SK-N-SH (cell line): ENCODE data around the gene SSX2IP. TPM values are rescaled to one million over a fixed set of nuclear protein-coding genes. Genes with fewer than 3 reads are reported as not detected.

Source experiments
- CTCF ChIA-PET: fragments of 300-600, 350-600 bp; formaldehyde crosslinking; extraction: SDS; loops from one replicate; lab custom pipeline; 2021; lab: Yijun Ruan, JAX
- POLR2A ChIA-PET: fragments of 350-600 bp; sonication (Branson Sonifier 250); formaldehyde crosslinking; extraction: SDS; loops from one replicate; lab custom pipeline; 2020; ENCODE audit warnings: antibody characterized with exemption, inconsistent platforms; lab: Yijun Ruan, JAX
- DNase-seq: peaks from one replicate; pipeline ENCODE4 v3.0.0; 2012
- H2AFZ ChIP-seq: fragments of 200-600 bp; sonication (generic); 2 replicates; pipeline ENCODE4 v1.8.1; 2016; ENCODE audit warnings: antibody characterized with exemption, mild to moderate bottlenecking, low read depth
- H3F3A ChIP-seq: fragments of 200-600 bp; sonication (generic); replicated peaks from 2 replicates; pipeline ENCODE3; 2016; ENCODE audit warnings: antibody characterized with exemption, mild to moderate bottlenecking; ENCODE audit not compliant: insufficient read depth
- H3K27ac ChIP-seq, 2 experiments: fragments of 200-500 bp in 1 of 2; fragments of 200-600 bp in 1 of 2; sonication (Bioruptor generic) in 1 of 2; sonication (generic), shearing (Covaris generic) in 1 of 2; 2 replicates each; pipeline versions ENCODE4 v1.5.1 to v1.6.1; 2014 to 2016; ENCODE audit warnings: low read depth in 2 of 2, inconsistent platforms in 1 of 2, low read length in 1 of 2, mild to moderate bottlenecking in 1 of 2, mixed read lengths in 1 of 2
- H3K27me3 ChIP-seq: fragments of 200-600 bp; sonication (generic), shearing (Covaris generic); 2 replicates; pipeline ENCODE4 v1.6.1; 2016; ENCODE audit warnings: mixed run types; ENCODE audit not compliant: insufficient read depth
- H3K36me3 ChIP-seq, 2 experiments: fragments of 200-500 bp in 1 of 2; fragments of 200-600 bp in 1 of 2; sonication (Bioruptor generic) in 1 of 2; sonication (generic) in 1 of 2; replicated peaks in 1 of 2; 2 replicates each; pipeline versions ENCODE3 to v1.5.1; 2014 to 2016; ENCODE audit warnings: low read length in 1 of 2, mild to moderate bottlenecking in 1 of 2; ENCODE audit not compliant: insufficient read depth in 2 of 2, control insufficient read depth in 1 of 2
- H3K4me1 ChIP-seq, 2 experiments: fragments of 200-500 bp in 1 of 2; fragments of 200-600 bp in 1 of 2; sonication (Bioruptor generic) in 1 of 2; sonication (generic), shearing (Covaris generic) in 1 of 2; 2 replicates each; pipeline versions ENCODE4 v1.5.1 to v1.6.1; 2014 to 2016; ENCODE audit warnings: low read depth in 1 of 2, low read length in 1 of 2, mixed run types in 1 of 2; ENCODE audit not compliant: insufficient read depth in 2 of 2, control insufficient read depth in 1 of 2
- H3K4me2 ChIP-seq: fragments of 200-600 bp; sonication (generic), shearing (Covaris generic); 2 replicates; pipeline ENCODE4 v1.6.1; 2017; ENCODE audit warnings: mixed run types
- H3K4me3 ChIP-seq, 2 experiments: fragments of 200-500 bp in 1 of 2; fragments of 200-600 bp in 1 of 2; sonication (Bioruptor generic) in 1 of 2; sonication (generic), shearing (Covaris generic) in 1 of 2; 2 replicates each; pipeline versions ENCODE4 v1.5.1 to v1.8.1; 2014 to 2016; ENCODE audit warnings: low read depth in 2 of 2, inconsistent platforms in 1 of 2, low read length in 1 of 2, mild to moderate bottlenecking in 1 of 2, mixed read lengths in 1 of 2, moderate library complexity in 1 of 2
- H3K79me2 ChIP-seq: fragments of 200-600 bp; sonication (generic); 2 replicates; pipeline ENCODE4 v1.8.1; 2017; ENCODE audit warnings: mild to moderate bottlenecking; ENCODE audit not compliant: insufficient read depth
- H3K9ac ChIP-seq: fragments of 200-600 bp; sonication (generic); 2 replicates; pipeline ENCODE4 v1.6.1; 2017; ENCODE audit warnings: mixed run types
- H3K9me2 ChIP-seq: fragments of 200-600 bp; sonication (generic); 2 replicates; pipeline ENCODE4 v1.6.1; 2017; ENCODE audit warnings: mixed run types
- H3K9me3 ChIP-seq: fragments of 200-600 bp; sonication (generic); 2 replicates; pipeline ENCODE4 v1.6.1; 2017; ENCODE audit warnings: mixed run types, mild to moderate bottlenecking, moderate library complexity
- H4K20me1 ChIP-seq: fragments of 200-600 bp; sonication (generic); 2 replicates; pipeline ENCODE4 v1.6.1; 2017; ENCODE audit warnings: mild to moderate bottlenecking, mixed run types; ENCODE audit not compliant: insufficient read depth
- EZH2phosphoT487 ChIP-seq: fragments of 200-600 bp; sonication (generic); IDR thresholded peaks from 2 replicates; pipeline ENCODE4 v1.6.1; 2017; ENCODE audit warnings: low read depth, mixed run types, mild to moderate bottlenecking, antibody characterized with exemption, moderate library complexity, borderline replicate concordance
- GATA2 ChIP-seq: sonication (generic); formaldehyde crosslinking; IDR thresholded peaks from 2 replicates; pipeline ENCODE4 v1.5.0; 2020; ENCODE audit warnings: mild to moderate bottlenecking, missing genetic modification reagents
- IRF3 ChIP-seq: fragments of 150-350 bp; IDR thresholded peaks from 2 replicates; pipeline ENCODE4 v1.6.1; 2016; ENCODE audit warnings: mild to moderate bottlenecking, low read depth, low read length
- MAX ChIP-seq: IDR thresholded peaks from 2 replicates; pipeline ENCODE4 v1.4.0; 2012; ENCODE audit warnings: low read depth
- NRF1 ChIP-seq: IDR thresholded peaks from 2 replicates; pipeline ENCODE4 v1.6.1; 2012; ENCODE audit warnings: low read depth, mild to moderate bottlenecking, low read length
- PBX3 ChIP-seq: IDR thresholded peaks from 2 replicates; pipeline ENCODE4; 2012
- RAD21 ChIP-seq: IDR thresholded peaks from 2 replicates; pipeline ENCODE4 v1.6.1; 2012; ENCODE audit warnings: mild to moderate bottlenecking, low read length
- REST ChIP-seq: IDR thresholded peaks from 2 replicates; pipeline ENCODE4 v1.6.1; 2012; ENCODE audit warnings: mild to moderate bottlenecking, low read depth, low read length, moderate library complexity
- RFX5 ChIP-seq: IDR thresholded peaks from 2 replicates; pipeline ENCODE4 v1.6.1; 2012; ENCODE audit warnings: mild to moderate bottlenecking, improper control_type of control experiment, low read length
- TAF1 ChIP-seq: IDR thresholded peaks from 2 replicates; pipeline ENCODE4 v1.6.1; 2012; ENCODE audit warnings: low read depth, mild to moderate bottlenecking, low read length, moderate library complexity, borderline replicate concordance
- USF1 ChIP-seq: IDR thresholded peaks from 2 replicates; pipeline ENCODE4 v1.4.0; 2012; ENCODE audit warnings: low read depth, borderline replicate concordance
- WGBS: methylation state at CpG from one replicate; pipeline ENCODE4 v1.1.6; 2017; ENCODE audit warnings: low lambda C conversion rate; 5-methylcytosine and 5-hydroxymethylcytosine counted together
- polyA plus RNA-seq, 3 experiments: library from polyadenylated mRNA; depleted of rRNA; stranded (reverse); fragments of >200 nt; gene quantifications; 2 replicates each; pipeline ENCODE4 v1.2.3, GENCODE V29; 2012

The SSX2IP gene
- polyA plus RNA-seq, 1 of the 3 experiments (the other 2 are of a cell fraction), result 7.7 TPM

GRCh38 chr1:84675631-84676030, 14.6 kb downstream of the SSX2IP start:
- no peaks in the 10 kb centered on the region for H3K27me3 ChIP-seq
- H3K9me3 ChIP-seq, result no peaks in the 10 kb centered on the region
- ChIA-PET POLR2A (no interaction called here), CTCF (interaction anchor here (0.9 to 1.2 kb wide), 2 partner anchors 14 to 53 kb away, joined by 3 to 4 read pairs; no protein-coding TSS in a partner anchor)
- peaks cover 39% of the 10 kb centered on the region for H3K79me2 ChIP-seq
- DNase-seq, result no peak
- peaks cover 4 to 11% of the 10 kb centered on the region in 2 experiments for H3K36me3 ChIP-seq
- H3K9ac ChIP-seq, result no peak overlapping the region
- TF ChIP-seq TAF1 (no peak), GATA2 (no peak), RAD21 (no peak), RFX5 (no peak), REST (no peak), EZH2phosphoT487 (no peak), NRF1 (no peak), USF1 (no peak), PBX3 (no peak), MAX (no peak), IRF3 (no peak)
- H3K27ac ChIP-seq, result no peak overlapping the region
- no peaks in the 10 kb centered on the region for H3K9me2 ChIP-seq
- no peak overlapping the region for H3K4me2 ChIP-seq
- no peaks in the 10 kb centered on the region for H3F3A ChIP-seq
- 95% methylated on average over 4 of the region's 4 CpGs for WGBS
- no peaks in the 10 kb centered on the region for H3K4me1 ChIP-seq
- no peak overlapping the region for H2AFZ ChIP-seq
- no peak overlapping the region for H3K4me3 ChIP-seq
- H4K20me1 ChIP-seq, result no peaks in the 10 kb centered on the region
